KOPT-K1 (cell line): Measurements from ENCODE around the gene RPL21.
"Not testable (repeated sequence)": the region's sequence is repeated elsewhere in the genome, so short reads cannot be mapped to it uniquely, and the experiment has no call there.

ENCODE experiments used
- H3K27ac ChIP-seq: fragments of 200-600 bp; sonication (generic); 2 replicates; pipeline ENCODE4 v1.5.1; 2016; ENCODE audit warnings: antibody characterized with exemption, mild to moderate bottlenecking, low read depth, low read length; ENCODE audit not compliant: poor library complexity, severe bottlenecking
- H3K36me3 ChIP-seq: fragments of 200-600 bp; sonication (generic); 2 replicates; pipeline ENCODE4 v1.5.1; 2017; ENCODE audit warnings: antibody characterized with exemption, mild to moderate bottlenecking, low read length, moderate library complexity; ENCODE audit not compliant: insufficient read depth
- H3K9me3 ChIP-seq: fragments of 200-600 bp; sonication (generic); 2 replicates; pipeline ENCODE4 v1.5.1; 2017; ENCODE audit warnings: antibody characterized with exemption, low read length, mild to moderate bottlenecking; ENCODE audit not compliant: insufficient read depth, poor library complexity, severe bottlenecking

Gene RPL21

GRCh38 chr13:27270594-27271520, 19.5 kb downstream of the RPL21 start, which contains the start of gene RASL11A:
Gene RASL11A, plus strand, starts transcription at chr13:27270830. Its CDS starts 115 bp downstream, at chr13:27270945.
- H3K9me3 ChIP-seq = no peaks in the 10 kb centered on the region
- H3K27ac ChIP-seq = no peak within 1 kb of the TSS

GRCh38 chr13:27271570-27272096, 20.3 kb downstream of the RPL21 start:
- Histone ChIP-seq H3K9me3 (no peaks in the 10 kb centered on the region), H3K36me3 (0 out of 2 replicates have a peak, but pooled peaks cover 9% of the 10 kb centered on the region), H3K27ac (no peak overlapping the region)

More at GRCh38 chr13:27270594-27271520, 19.5 kb downstream of the RPL21 start, which contains the start of gene RASL11A:
- H3K36me3 ChIP-seq = 0 out of 2 replicates have a peak, but pooled peaks cover 11% of the 10 kb centered on the region

DNA sequence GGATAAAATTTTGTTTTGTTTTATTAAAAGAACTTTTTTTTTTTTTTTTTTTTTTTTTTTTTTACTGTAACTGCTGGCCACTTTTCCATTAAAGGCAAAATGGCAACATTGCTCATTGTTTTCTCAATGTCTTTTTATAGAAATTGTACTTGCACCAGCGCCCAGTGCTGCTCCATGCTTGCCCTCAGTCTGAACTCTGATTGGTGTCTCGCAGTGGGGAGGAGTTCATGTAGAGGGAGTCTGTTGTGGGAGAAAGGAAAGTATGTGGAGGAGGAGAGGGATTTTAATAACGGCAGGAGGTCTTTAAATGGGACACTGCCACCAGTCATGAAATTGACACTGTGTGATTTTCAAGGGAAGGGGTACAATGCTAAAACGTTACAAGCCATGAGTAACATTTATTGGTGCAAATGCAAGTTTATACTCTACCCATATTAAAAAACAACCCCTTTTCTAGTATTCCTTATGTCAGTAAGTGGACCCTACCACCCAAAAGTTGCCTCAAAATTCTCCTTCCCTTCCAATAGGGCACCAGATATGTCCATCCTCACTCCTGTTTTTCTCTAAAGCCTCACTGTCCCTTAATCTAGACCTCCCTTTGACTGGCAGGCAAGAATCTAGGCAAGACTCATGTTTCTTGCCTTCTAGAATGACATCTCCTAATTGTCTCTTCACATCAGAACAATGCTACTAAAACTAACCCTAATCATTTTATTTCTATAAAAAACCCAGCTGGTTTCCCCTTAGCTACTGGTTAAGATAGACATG, 22.5 kb downstream of the RPL21 start:
- no peaks in the 10 kb centered on the region for H3K9me3 ChIP-seq
- no peaks in the 10 kb centered on the region for H3K36me3 ChIP-seq
- no peak overlapping the region for H3K27ac ChIP-seq

GRCh38 chr13:27274631-27275030, 23.3 kb downstream of the RPL21 start:
- Histone ChIP-seq H3K27ac (no peak overlapping the region), H3K9me3 (no peaks in the 10 kb centered on the region), H3K36me3 (no peaks in the 10 kb centered on the region)

- Histone ChIP-seq H3K9me3 (no peaks in the 10 kb centered on the region), H3K27ac (no peak overlapping the region), H3K36me3 (no peaks in the 10 kb centered on the region)
Measured at GRCh38 chr13:27276188-27276587, 24.8 kb downstream of the RPL21 start.

DNA sequence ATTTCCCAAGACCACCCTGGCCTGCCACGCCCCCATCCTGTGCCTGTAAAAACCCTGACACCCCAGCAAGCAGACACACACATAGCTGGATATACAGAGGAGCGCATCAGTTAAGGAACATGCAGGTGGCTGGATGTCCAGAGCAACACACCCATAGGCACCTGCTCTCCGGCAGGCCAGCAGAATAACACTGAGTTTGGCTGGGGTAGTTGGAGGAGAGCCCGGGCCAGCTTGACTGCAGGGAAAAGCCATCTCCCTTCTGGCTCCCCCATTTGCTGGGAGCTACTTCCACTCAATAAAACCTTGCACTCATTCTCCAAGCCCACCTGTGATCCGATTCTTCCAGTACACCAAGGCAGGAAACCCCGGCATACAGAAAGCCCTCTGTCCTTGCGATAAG, 28.1 kb downstream of the RPL21 start:
- no peak overlapping the region for H3K27ac ChIP-seq
- no peaks in the 10 kb centered on the region for H3K36me3 ChIP-seq
- H3K9me3 ChIP-seq = no peaks in the 10 kb centered on the region

DNA sequence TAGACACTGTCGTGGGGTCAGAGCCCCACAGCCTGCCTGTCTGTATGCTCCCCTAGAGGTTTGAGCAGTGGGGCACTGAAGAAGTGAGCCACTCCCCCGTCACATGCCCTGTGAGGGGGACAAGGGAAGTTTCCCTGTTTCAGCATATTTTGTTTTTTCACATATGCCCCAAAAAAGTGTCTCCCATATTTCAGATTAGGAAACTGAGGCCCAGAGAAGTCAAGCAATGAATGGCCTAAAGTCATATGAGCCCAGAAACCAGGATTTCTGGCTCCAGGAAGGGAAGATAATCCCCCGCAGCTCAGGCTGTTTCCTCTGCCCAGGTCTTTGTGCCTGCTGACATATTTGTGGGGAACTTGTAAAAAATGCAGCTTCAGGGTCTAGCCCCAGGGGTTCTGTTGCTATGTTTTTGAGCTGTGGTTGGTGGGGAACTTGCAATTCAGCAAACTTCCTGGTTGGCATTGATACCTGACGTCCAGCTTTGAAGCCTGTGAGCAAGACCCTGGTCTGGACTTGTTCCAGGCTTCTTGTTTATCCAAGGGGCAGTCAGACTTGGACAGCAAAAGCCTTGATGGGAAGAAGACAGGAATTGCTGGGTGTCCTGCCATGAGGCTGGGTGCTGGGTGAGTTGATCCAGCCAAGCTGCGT, 28.8 kb downstream of the RPL21 start:
- Histone ChIP-seq H3K36me3 (no peaks in the 10 kb centered on the region), H3K27ac (no peak overlapping the region), H3K9me3 (no peaks in the 10 kb centered on the region)

- Histone ChIP-seq H3K27ac (no peak overlapping the region), H3K36me3 (no peaks in the 10 kb centered on the region), H3K9me3 (no peaks in the 10 kb centered on the region)
Measured at GRCh38 chr13:27280841-27281240, 29.5 kb downstream of the RPL21 start.

DNA sequence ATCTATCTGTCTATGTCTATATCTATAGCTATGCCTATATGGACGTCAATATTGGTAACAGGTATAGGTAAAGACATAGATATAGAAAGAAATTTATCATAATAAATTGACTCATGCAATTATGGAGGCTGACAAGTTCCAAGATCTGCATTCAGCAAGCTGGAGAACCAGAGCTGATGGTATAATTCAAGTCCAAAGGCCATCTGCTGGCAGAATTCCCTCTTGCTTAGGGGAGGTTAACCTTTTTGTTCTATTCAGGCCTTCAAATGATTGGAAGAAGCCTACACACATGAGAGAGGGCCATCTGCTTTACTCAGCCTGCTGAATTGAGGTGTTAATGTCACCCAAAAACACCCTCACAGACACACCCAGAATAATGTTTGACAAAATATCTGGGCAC, 30.1 kb downstream of the RPL21 start:
- Histone ChIP-seq H3K36me3 (no peaks in the 10 kb centered on the region), H3K27ac (no peak overlapping the region), H3K9me3 (no peaks in the 10 kb centered on the region)

DNA sequence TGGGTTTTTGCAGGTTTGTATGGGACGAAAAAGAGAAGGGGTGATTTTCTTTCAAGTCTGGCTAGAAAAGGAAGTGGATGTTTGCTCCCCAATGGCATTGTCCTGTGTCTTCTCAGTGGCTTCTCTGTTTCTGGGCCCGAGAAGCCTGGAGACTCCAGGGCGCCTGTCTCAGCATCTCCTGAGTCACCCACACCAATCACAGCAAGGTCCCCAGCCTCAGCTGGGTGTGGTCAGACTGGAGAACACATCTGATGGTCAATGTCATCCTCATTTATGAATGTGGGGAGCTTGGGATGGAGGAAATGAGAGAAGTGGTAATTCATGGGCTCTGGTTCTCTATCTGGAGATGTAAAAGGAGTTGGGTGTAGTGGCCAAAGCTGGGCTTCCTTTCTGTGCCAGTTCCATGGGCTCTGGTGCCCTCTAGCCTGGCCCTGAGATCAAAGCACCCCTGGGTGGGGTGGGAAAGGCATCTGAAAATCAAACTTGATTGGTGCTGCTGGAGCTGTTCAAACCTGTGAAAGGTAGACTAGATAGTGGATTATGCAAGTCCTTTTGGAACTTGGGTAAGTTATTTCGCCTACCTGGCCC, 32.6 kb downstream of the RPL21 start:
- no peaks in the 10 kb centered on the region for H3K9me3 ChIP-seq
- no peaks in the 10 kb centered on the region for H3K36me3 ChIP-seq
- H3K27ac ChIP-seq = no peak overlapping the region

- no peaks in the 10 kb centered on the region for H3K9me3 ChIP-seq
- no peaks in the 10 kb centered on the region for H3K36me3 ChIP-seq
- no peak overlapping the region for H3K27ac ChIP-seq
Measured at GRCh38 chr13:27288392-27288791, 37.0 kb downstream of the RPL21 start.

DNA sequence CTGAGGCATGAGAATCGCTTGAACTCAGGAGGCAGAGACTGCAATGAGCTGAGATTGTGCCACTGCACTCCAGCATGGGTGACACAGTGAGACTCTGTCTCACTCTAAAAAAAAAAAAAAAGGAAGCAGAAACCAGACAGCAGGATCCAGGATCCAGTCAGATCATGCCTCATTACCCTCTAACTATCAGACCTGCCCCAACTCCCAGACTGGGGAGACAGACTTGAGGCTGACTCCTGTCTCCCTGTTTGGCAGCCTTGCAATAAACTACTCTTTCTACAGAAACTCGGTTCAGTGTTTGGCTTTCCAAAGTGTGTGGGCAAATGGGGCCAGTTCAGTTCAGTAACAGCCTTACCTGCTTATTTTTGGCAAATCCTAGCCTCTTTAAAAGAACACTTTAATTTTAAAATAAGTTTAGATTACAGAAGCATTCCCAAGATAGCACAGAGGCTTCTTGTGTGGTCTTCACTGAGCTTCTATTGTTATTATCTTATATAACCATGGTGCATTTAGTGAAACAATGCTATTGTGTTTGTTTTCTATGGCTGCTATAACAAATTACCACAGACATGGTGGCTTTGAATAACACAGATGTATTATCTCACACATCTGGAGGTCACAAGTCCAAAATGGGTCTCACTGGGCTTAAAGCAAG, 37.8 kb downstream of the RPL21 start:
- H3K9me3 ChIP-seq = no peaks in the 10 kb centered on the region
- no peak overlapping the region for H3K27ac ChIP-seq
- H3K36me3 ChIP-seq = no peaks in the 10 kb centered on the region

DNA sequence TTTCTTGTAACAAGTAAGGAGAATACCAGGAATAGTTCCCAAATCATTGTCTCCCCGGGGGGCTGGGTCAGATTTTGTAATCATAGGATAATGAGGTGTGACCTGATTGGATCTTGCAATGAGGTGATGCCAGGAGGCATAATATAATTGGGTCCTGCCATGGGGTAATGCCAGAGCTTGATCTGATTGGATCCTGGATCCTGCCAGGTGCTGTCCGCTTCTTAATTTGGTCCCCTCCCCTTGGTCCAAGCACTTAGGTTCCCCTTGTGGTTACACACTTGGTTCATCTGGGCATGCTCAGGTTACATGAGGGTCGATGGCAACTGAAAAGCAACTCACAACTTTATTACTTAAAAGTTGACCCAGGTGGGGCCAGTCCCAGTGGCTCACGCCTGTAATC, 39.4 kb downstream of the RPL21 start:
- H3K27ac ChIP-seq = no peak overlapping the region
- H3K36me3 ChIP-seq = no peaks in the 10 kb centered on the region
- no peaks in the 10 kb centered on the region for H3K9me3 ChIP-seq

GRCh38 chr13:27291967-27292366, 40.6 kb downstream of the RPL21 start:
- H3K27ac ChIP-seq, H3K36me3 ChIP-seq, H3K9me3 ChIP-seq: not testable (repeated sequence)
